HepG2 (cell line): ENCODE results near the gene CLDN9. TPM values are rescaled to one million over a fixed set of nuclear protein-coding genes. Genes with fewer than 3 reads are reported as not detected.

Experiments
- BCLAF1 ChIP-seq: fragments of 450-650 bp; IDR thresholded peaks from 2 replicates; pipeline ENCODE4 v1.6.1; 2017; ENCODE audit warnings: mild to moderate bottlenecking
- CSRNP2 ChIP-seq: sonication (generic); formaldehyde crosslinking; conservative IDR thresholded peaks from 2 replicates; pipeline ENCODE4 v1.8.0; 2022; ENCODE audit warnings: low read depth, missing genetic modification reagents
- GFI1 ChIP-seq: sonication (generic); formaldehyde crosslinking; IDR thresholded peaks from 2 replicates; pipeline ENCODE4 v1.5.0; 2020; ENCODE audit warnings: missing genetic modification reagents, mild to moderate bottlenecking, borderline replicate concordance
- LBX2 ChIP-seq: sonication (generic); formaldehyde crosslinking; IDR thresholded peaks from 2 replicates; pipeline ENCODE4 v1.5.0; 2020; ENCODE audit warnings: missing genetic modification reagents, mild to moderate bottlenecking, borderline replicate concordance
- MAFK ChIP-seq, 2 experiments: IDR thresholded peaks in 1 of 2; conservative IDR thresholded peaks in 1 of 2; 2 replicates each; pipeline ENCODE4 v1.6.1; 2011; ENCODE audit warnings: improper control_type of control experiment in 2 of 2, low read length in 2 of 2
- PRDM15 ChIP-seq: sonication (generic); formaldehyde crosslinking; IDR thresholded peaks from 2 replicates; pipeline ENCODE4 v1.4.0; 2020; ENCODE audit warnings: missing genetic modification reagents
- PRDM4 ChIP-seq: sonication (generic); formaldehyde crosslinking; IDR thresholded peaks from 2 replicates; pipeline ENCODE4 v1.9.0; 2021; ENCODE audit warnings: missing genetic modification reagents, borderline replicate concordance
- PREB ChIP-seq: sonication (generic); formaldehyde crosslinking; IDR thresholded peaks from 2 replicates; pipeline ENCODE4 v1.4.0; 2020; ENCODE audit warnings: missing genetic modification reagents
- SATB2 ChIP-seq: sonication (generic); formaldehyde crosslinking; IDR thresholded peaks from 2 replicates; pipeline ENCODE4 v1.5.0; 2020; ENCODE audit warnings: missing genetic modification reagents
- XRCC5 ChIP-seq: fragments of 200-400 bp; formaldehyde crosslinking; optimal IDR thresholded peaks from 2 replicates; pipeline ENCODE3; 2017; ENCODE audit warnings: mild to moderate bottlenecking, low read length
- ZNF670 ChIP-seq: sonication (generic); formaldehyde crosslinking; IDR thresholded peaks from 2 replicates; pipeline ENCODE4 v1.8.0; 2022; ENCODE audit warnings: mild to moderate bottlenecking, missing genetic modification reagents, borderline replicate concordance
- ZNF773 ChIP-seq: sonication (generic); formaldehyde crosslinking; IDR thresholded peaks from 2 replicates; pipeline ENCODE4 v1.4.0; 2020; ENCODE audit warnings: missing genetic modification reagents, borderline replicate concordance
- ZNF781 ChIP-seq: sonication (generic); formaldehyde crosslinking; IDR thresholded peaks from 2 replicates; pipeline ENCODE4 v1.5.1; 2020; ENCODE audit warnings: borderline replicate concordance, mild to moderate bottlenecking, missing genetic modification reagents; ENCODE audit errors: not compliant biosample characterization
- ZNF790 ChIP-seq: sonication (generic); formaldehyde crosslinking; IDR thresholded peaks from 2 replicates; pipeline ENCODE4 v1.8.0; 2022; ENCODE audit warnings: missing genetic modification reagents, mild to moderate bottlenecking, borderline replicate concordance
- ZNF850 ChIP-seq: sonication (generic); formaldehyde crosslinking; conservative IDR thresholded peaks from 2 replicates; pipeline ENCODE4 v1.9.0; 2021; ENCODE audit warnings: mild to moderate bottlenecking, missing genetic modification reagents
- polyA plus RNA-seq, 8 experiments: library from polyadenylated mRNA; depleted of rRNA in 3 of 8; stranded (reverse) in 7 of 8; unstranded in 1 of 8; fragments of >200 nt; fragmentation: Illumina TruSeq in 4 of 8; extraction: Trizol in 4 of 8; gene quantifications; 2 replicates each; pipeline versions ENCODE4 v1.2.1 to v1.2.3, GENCODE V29; 2011 to 2016; ENCODE audit warnings: low read depth in 4 of 8, missing spikeins in 1 of 8, mixed read lengths in 1 of 8; ENCODE audit not compliant: insufficient read depth in 1 of 8
- total RNA-seq, 5 experiments: library from RNA; depleted of rRNA; stranded (reverse); fragments of >200 nt; fragmentation: Illumina TruSeq; extraction: Trizol; gene quantifications; 2 replicates each; pipeline ENCODE4 v1.2.3, GENCODE V29; 2016; ENCODE audit warnings: low read depth in 1 of 5

The CLDN9 gene
- total and polyA plus RNA-seq, 2 of the 13 experiments (the other 11 are each of a cell fraction or from before 2014, with no cell fraction given) = 0.15 to 0.26 TPM

GRCh38 chr16:3029491-3030221 is 16.9 kb downstream of the CLDN9 start (continued):
- TF ChIP-seq ZNF670 (CRISPR knock-in tag) (no peak), ZNF790 (CRISPR knock-in tag) (no peak), LBX2 (no peak), ZNF773 (CRISPR knock-in tag) (no peak), BCLAF1 (no peak), PRDM4 (CRISPR knock-in tag) (no peak), PREB (CRISPR knock-in tag) (no peak), ZNF850 (no peak), SATB2 (CRISPR knock-in tag) (no peak), ZNF781 (no peak), MAFK (conservative IDR thresholded peaks at IDR 0.05 in 1 of 2, IDR thresholded peaks at IDR 0.05 in 1 of 2; ENCODE audit: low read length in 2 of 2) (no peak), GFI1 (CRISPR knock-in tag) (no peak), PRDM15 (CRISPR knock-in tag) (no peak), CSRNP2 (CRISPR knock-in tag) (no peak), XRCC5 (no peak)
